ENCODE results near the gene HSD11B2.
"Not testable (repeated sequence)": the region's sequence is repeated elsewhere in the genome, so short reads cannot be mapped to it uniquely, and the experiment has no call there.

The HSD11B2 gene

GRCh38 chr16:67415421-67415820 is 15.5 kb upstream of the HSD11B2 start:
- DNase-seq (ENCODE audit: low read depth): not testable (repeated sequence)

- peak; percentile 32 for DNase-seq (ENCODE audit: low read depth)
Observed at GRCh38 chr16:67415872-67416793, 14.8 kb upstream of the HSD11B2 start, which contains the start of gene ZDHHC1. Gene ZDHHC1, minus strand, starts transcription at chr16:67416477. Its CDS starts 8,702 bp downstream, at chr16:67407775.

- no peak for DNase-seq (ENCODE audit: low read depth)
Observed at GRCh38 chr16:67417333-67418061, 13.4 kb upstream of the HSD11B2 start.

GRCh38 chr16:67419502-67419901 is 11.4 kb upstream of the HSD11B2 start:
- no peak for DNase-seq (ENCODE audit: low read depth)

GRCh38 chr16:67419931-67420330 is 11.0 kb upstream of the HSD11B2 start:
- DNase-seq (ENCODE audit: low read depth): no peak

- no peak for DNase-seq (ENCODE audit: low read depth)
Observed at GRCh38 chr16:67421030-67421429, 9.9 kb upstream of the HSD11B2 start.

- no peak for DNase-seq (ENCODE audit: low read depth)
Observed at GRCh38 chr16:67423015-67423414, 7.9 kb upstream of the HSD11B2 start.

- no peak for DNase-seq (ENCODE audit: low read depth)
Observed at GRCh38 chr16:67423611-67424260, 7.2 kb upstream of the HSD11B2 start.

GRCh38 chr16:67424261-67424615 is 6.7 kb upstream of the HSD11B2 start:
- no peak for DNase-seq (ENCODE audit: low read depth)

GRCh38 chr16:67425061-67425460 is 5.9 kb upstream of the HSD11B2 start:
- DNase-seq (ENCODE audit: low read depth): no peak

- no peak for DNase-seq (ENCODE audit: low read depth)
Observed at GRCh38 chr16:67425580-67425979, 5.3 kb upstream of the HSD11B2 start.

GRCh38 chr16:67426022-67426421 is 4.9 kb upstream of the HSD11B2 start:
- no peak for DNase-seq (ENCODE audit: low read depth)

- DNase-seq (ENCODE audit: low read depth): no peak
Observed at GRCh38 chr16:67426950-67427349, 4.0 kb upstream of the HSD11B2 start.

- peak; percentile 45 for DNase-seq (ENCODE audit: low read depth)
Observed at GRCh38 chr16:67428146-67428731, 2.7 kb upstream of the HSD11B2 start.

GRCh38 chr16:67429053-67429798 is 1.7 kb upstream of the HSD11B2 start:
- no peak for DNase-seq (ENCODE audit: low read depth)

- no peak for DNase-seq (ENCODE audit: low read depth)
Observed at GRCh38 chr16:67429799-67430503, 970 bp upstream of the HSD11B2 start.

- DNase-seq (ENCODE audit: low read depth): no peak
Observed at GRCh38 chr16:67430504-67430976, 381 bp upstream of the HSD11B2 start.

- DNase-seq (ENCODE audit: low read depth): no peak
Observed at GRCh38 chr16:67431775-67432505, 1.0 kb downstream of the HSD11B2 start.

- no peak for DNase-seq (ENCODE audit: low read depth)
Observed at GRCh38 chr16:67432506-67432890, 1.6 kb downstream of the HSD11B2 start.

GRCh38 chr16:67433131-67433719 is 2.3 kb downstream of the HSD11B2 start:
- DNase-seq (ENCODE audit: low read depth): no peak
